Measurements from ENCODE around the gene ID1.
"Not testable (repeated sequence)": the region's sequence is repeated elsewhere in the genome, so short reads cannot be mapped to it uniquely, and the experiment has no call there.

Gene ID1

DNA sequence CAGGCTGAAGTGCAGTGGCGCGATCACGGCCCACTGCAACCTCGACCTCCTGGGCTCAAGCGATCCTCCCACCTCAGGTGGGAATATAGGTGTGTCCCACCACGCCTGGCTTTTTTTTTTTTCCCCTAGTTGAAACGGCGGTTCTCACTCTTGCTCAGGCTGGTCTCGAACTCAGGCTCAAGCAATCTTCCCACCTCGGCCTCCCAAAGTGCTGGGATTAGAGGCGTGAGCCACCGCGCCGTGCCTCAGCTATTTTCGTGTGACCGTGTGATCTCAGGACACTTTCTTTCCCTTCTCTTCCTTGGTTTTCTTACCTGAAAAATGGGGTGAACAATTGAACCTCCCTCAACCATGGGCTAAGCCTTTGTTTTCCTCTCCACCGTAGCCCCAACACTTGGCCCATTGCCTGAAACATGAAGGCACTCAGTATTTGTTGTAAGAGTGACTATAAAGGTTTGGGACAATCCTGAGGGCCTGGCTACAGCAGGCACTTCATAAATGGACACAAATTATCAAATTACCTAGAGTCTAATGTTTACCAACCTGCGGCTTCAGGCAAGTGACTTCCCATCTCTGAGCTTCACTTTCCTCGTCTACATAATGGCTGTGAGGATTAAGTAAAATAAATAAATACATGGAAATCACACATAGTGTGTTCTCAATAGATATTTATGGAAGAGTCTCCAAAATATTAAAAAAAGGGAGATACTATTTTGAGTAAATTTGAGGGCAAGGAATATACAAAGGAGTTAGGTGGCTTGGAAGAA, 31.4 kb upstream of the ID1 start:
- DNase-seq = no peak

DNA sequence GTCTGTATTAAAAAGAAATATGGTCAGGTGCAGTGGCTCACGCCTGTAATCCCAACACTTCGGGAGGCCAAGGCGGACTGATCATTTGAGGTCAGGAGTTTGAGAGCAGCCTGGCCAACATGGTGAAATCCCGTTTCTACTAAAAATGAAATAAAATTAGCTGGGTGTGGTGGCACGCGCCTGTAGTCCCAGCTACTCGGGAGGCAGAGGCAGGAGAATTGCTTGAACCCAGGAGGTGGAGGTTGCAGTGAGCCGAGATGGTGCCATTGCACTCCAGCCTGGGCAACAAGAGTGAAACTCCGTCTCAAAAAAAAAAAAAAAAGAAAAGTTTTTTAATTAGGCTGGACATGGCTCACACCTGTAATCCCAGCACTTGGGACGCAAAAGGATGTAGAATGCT, 30.1 kb upstream of the ID1 start:
- not testable (repeated sequence) for DNase-seq

DNA sequence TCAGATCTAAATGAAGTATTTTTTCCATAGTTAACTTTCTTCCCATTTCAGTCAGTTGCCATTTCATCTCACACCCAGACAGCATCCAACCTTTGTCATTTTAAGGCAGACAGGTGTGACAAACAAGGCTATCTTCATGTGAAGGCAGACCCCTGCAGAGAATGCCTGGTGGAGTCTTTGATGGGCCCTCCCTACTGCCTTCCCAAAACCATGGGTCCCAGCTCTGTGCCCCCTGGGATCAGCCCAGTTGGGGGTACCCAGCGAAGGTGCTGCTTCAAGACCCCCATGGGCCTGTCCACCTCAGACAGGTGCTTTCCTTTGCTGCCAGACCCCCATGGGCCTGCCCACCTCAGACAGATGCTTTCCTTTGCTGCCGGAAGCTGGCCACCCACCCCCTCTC, 28.3 kb upstream of the ID1 start:
- no peak for DNase-seq

GRCh38 chr20:31577194-31577593, 27.9 kb upstream of the ID1 start:
- DNase-seq = no peak

DNA sequence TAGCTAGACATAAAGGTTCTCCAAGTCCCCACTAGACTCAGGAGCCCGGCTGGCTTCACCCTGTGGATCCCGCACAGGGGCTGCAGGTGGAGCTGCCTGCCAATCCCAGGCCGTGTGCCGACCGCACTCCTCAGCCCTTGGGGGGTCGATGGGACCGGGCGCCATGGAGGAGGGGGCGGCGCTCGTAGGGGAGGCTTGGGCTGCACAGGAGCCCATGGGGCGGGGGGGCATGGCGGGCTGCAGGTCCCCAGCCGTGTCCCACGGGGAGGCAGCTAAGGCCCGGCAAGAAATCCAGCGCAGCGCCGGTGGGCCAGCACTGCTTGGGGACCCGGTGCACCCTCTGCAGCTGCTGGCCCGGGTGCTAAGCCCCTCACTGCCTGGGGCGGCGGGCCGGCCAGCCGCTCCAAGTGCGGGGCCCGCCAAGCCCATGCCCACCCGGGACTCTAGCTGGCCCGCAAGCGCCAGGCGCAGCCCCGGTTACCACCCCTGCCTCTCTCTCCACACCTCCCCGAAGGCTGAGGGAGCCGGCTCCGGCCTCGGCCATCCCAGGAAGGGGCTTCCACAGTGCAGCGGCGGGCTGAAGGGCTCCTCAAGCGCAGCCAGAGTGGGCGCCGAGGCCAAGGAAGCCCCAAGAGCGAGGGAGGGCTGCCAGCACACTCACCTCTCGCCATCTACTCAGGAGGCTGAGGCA, 26.5 kb upstream of the ID1 start:
- no peak for DNase-seq

DNA sequence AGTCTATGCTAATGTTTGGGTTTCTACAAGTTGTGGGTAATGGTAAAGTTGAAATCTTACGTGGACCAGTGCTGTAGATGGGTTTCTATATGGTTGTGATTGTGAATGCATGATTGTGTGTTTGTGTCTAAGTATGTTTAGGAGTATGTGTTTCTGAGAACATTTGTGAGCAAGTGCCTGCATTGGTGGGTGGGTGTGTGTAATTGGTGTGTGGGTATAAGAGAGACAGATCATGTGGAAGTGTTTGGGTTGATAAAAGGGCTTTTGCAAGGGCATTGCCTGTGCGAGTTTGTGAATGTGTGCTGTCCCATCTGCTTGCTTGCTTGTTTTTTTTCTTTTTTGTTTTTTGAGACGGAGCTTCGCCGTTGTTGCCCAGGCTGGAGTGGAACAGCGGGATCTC, 25.8 kb upstream of the ID1 start:
- DNase-seq = no peak

GRCh38 chr20:31579941-31580651, 25.0 kb upstream of the ID1 start:
- not testable (repeated sequence) for DNase-seq

DNA sequence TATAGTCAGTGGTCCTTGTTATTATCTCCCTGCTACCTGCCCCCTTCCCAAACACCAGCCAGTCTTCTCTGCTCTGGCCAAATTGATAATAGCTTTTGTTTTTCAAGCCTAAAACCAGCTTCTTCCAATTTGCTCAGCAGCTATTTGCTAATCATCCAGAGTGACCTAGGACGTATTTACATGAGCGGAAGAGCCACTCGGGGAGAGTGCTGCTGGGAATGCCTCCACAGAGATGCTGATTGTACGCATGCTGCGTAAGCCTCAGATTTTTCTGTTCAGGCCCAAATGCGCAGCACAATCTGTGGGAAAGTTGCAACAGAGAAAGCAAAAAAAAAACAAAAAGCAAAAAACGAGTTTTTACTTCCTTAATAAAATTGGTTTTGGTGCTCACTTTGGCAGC, 24.4 kb upstream of the ID1 start:
- DNase-seq = no peak

- no peak for DNase-seq
These were observed 23.7 kb upstream of the ID1 start for GRCh38 chr20:31581391-31581790.

DNA sequence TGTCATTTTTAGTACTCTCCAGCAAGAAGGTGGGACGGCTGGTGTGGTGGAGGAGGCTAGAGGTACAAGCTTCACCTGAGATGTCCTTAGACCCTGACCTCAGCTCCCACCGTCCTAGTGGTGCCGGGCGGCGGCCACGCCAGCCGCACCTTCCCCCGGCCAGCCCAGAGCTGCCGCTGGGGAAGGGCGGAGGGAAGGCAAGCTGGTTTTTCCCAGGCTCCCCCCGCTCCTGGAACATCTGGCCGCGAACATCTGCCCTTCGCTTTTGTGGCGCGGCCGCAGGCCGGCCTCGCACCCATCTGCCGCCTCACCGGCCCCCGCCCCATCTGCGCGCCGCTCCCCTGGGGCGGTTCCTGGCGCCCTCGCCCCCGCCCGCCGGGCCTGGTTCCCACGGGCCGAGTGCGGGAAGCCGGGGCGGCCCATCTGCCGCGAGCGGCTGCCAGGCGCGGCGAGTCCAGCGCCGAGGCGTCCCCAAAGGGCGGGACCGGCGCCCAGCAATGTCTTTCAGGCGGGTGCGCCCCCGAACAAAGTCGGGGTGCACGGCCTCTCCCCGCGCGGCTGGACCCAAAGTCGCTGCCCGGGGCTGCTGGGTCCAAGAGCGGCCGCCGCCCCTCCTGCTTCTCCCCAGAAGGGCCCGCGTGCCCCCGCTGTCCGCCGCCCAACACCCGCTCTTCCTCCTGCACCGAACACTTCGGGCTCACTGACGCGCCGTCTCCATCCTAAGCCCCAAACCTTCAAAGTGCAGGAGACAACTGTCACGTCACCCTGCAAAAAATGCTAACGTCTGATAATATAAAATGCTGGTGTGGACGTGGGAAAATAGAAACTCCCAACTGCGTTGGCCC, 17.3 kb upstream of the ID1 start:
- peak; percentile 56 for DNase-seq

GRCh38 chr20:31590717-31591225, 14.3 kb upstream of the ID1 start:
- DNase-seq = no peak

- no peak for DNase-seq
These were observed 11.7 kb upstream of the ID1 start for GRCh38 chr20:31593221-31594001.

DNA sequence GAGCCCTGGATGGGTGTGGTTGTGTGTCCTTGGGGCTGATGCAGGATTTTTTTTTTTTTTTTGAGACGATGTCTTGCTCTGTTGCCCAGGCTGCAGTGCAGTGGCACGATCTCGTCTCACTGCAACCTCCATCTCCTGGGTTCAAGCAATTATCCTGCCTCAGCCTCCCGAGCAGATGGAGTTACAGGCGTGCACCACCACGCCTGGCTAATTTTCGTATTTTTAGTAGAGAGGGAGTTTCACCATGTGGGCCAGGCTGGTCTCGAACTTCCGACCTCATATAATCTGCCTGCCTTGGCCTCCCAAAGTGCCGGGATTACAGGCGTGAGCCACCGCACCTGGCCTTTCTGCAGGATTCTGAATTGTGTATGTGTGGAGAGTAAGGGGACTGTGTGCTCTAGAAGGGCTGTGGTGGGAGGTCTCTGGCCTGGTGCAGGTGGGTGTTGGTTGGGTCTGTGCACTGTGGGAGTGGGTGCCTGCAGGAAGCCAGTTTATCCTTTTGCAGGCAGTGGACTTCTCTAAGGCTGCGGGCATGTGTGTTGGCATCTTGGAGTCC, 11.0 kb upstream of the ID1 start:
- DNase-seq = no peak

DNA sequence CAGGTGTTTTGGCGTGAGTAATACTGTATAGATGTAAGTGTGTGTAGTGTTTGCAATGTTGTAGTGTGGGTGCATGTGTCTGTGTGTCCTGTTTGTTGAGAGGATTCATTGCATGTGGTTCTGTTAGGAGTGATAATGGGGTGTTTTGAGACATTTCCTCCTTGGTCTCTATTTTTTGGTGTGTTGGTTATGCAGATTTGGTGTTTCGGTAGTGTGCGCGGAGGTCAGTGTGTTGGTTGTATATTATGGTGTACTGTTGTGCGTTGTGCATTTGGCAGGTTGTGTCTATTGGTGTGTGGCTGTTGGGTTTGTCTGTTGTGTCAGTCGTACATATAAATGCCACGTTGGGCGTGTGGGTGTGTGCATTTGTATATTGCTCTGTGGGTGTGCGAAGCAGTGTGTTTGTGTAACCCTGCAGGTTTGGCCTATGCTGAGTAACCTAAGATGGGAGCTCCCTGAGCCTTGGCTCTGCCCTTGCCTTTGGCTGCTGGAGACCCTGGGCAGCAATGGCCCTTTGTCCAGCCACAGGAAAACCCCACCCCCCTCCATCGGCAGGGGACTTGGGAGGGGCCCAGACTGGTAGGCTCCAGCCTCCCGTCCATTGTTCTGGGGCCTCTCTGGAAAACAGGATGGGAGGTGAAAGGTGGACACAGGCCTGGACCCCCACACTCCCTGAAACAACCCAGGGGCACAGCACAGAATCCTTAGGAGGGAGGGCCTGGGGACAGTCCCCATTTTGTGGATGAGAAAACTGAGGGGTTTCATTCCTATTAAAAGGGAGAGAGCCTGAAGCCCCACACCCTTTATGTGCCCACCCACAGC, 10.3 kb upstream of the ID1 start:
- no peak for DNase-seq

- DNase-seq = no peak
These were observed 9.8 kb upstream of the ID1 start for GRCh38 chr20:31595380-31595653.

DNA sequence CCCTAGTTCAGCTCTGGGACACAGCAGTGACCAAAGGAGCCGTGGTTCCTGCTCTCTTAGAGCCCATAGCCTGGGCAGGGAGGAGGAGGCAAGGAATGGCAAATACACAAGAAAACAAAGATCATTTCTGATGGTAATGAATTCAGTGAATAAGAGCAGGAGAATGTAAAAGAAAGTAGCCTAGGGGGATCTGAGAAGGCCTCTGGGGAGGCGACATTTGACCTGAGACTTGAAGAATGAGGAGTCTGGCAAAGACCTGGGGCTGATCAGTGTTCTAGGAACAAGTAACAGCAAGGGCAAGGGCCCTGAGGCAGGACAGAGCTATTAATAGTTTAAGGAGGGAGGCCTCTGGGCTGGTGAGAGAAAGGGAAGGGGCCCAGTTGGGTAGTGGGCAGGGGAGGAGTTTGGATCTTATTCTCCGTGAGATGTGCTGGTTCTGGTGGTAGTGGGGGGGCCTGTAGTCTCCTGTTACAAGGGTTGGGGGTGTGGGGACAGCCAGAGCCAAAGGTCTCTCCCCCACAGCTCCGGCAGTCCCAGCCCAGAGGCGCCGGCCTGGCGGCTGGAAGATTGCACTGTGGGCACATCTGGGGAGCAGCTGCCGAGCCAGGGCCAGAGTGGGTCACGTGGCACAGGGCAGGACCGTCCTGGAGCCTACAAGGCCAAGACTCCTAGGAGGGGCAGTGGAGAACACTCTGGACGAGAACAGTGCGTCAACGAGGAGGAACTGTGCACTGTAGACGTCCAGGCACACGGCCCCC, 9.3 kb upstream of the ID1 start:
- DNase-seq = peak; percentile 79

GRCh38 chr20:31596412-31596715, 8.7 kb upstream of the ID1 start:
- DNase-seq = not testable (repeated sequence)

DNA sequence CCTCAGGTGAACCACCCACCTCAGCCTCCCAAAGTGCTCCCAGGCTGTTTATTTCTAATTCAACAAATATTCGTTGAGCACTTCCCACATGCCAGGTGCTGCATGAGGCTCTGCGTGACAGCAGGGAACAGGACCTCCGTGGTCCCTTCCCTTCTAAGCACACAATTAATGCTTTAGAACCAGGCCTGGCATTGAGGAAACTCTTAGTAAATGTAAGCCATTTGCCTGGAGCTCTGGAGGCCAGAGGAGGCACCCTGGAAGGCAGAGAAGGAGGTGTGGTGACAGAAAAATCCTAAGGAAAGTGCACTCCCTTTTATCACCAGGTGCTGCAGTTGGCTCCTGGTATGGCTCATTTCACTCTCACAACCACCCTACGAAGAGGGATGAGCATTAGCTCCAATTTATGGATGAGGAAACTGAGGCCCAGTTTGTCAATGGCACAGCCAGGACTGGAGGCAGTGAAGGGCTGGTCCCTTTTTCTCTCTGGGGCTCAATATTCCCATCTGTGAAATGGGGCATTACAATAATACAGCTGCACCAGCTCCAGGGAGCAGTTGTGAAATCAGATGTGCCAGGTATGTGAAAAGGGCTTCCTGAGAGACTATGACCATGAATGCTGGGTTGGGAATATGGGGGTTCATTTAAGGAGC, 8.1 kb upstream of the ID1 start:
- DNase-seq = no peak

GRCh38 chr20:31597481-31597855, 7.6 kb upstream of the ID1 start:
- DNase-seq = no peak

DNA sequence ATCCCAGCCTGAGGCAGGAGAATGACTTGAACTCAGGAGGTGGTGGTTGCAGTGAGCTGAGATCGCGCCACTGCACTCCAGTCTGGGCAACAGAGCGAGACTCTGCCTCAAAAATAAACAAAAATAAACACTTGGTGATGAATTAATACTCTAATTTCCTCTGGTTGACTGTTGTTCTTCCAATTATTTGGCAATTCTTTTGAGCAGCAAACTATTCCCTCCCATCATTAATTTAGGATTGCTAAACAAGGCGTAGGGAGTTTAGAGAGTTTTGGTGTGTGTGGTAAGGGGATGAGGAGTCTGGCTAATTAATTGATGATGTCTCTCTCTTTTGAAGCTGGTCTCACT, 2.7 kb upstream of the ID1 start:
- DNase-seq = peak; percentile 25
